ENCODE data around the gene GPR137B.

Gene GPR137B

GRCh38 chr1:236235116-236235515 lies 92.8 kb downstream of the GPR137B start:
- TF ChIP-seq ZNF24 (tag by site-specific recombination; IDR thresholded peaks at IDR 0.05) (no peak), ZNF514 (tag by site-specific recombination; IDR thresholded peaks at IDR 0.05) (no peak), ZNF558 (tag by site-specific recombination; IDR thresholded peaks at IDR 0.05) (no peak), ZFP37 (tag by site-specific recombination; IDR thresholded peaks at IDR 0.05) (no peak), ZNF843 (tag by site-specific recombination; IDR thresholded peaks at IDR 0.05) (no peak), ZNF529 (tag by site-specific recombination; IDR thresholded peaks at IDR 0.05; ENCODE audit: insufficient replicate concordance) (no peak), GFI1B (tag by site-specific recombination; IDR thresholded peaks at IDR 0.05) (no peak), SCRT1 (tag by site-specific recombination; IDR thresholded peaks at IDR 0.05; ENCODE audit: borderline replicate concordance) (no peak)
- no peak overlapping the region for H3K27ac ChIP-seq (ENCODE audit: extremely low read depth, low read depth, low read length)
- no peak overlapping the region for H3K4me3 ChIP-seq (ENCODE audit: low read depth, low read length)
- H3K36me3 ChIP-seq (ENCODE audit: control insufficient read depth in 2 of 2, insufficient read depth in 1 of 2, low read length in 2 of 2), result peaks cover 0 to 7% of the 10 kb centered on the region in 2 experiments; a peak in 2 of 3 replicates
- no peaks in the 10 kb centered on the region for H3K4me1 ChIP-seq (ENCODE audit: control insufficient read depth, insufficient read depth, low read length)
- no peaks in the 10 kb centered on the region for H3K9me3 ChIP-seq (ENCODE audit: control insufficient read depth, insufficient read depth, low read depth, low read length)
- ChIA-PET POLR2A (no interaction called here), CTCF (no interaction called here)

- Histone ChIP-seq H3K27ac (ENCODE audit: extremely low read depth, low read depth, low read length) (no peak overlapping the region), H3K4me1 (ENCODE audit: control insufficient read depth, insufficient read depth, low read length) (no peaks in the 10 kb centered on the region), H3K4me3 (ENCODE audit: low read depth, low read length) (no peak overlapping the region), H3K9me3 (ENCODE audit: control insufficient read depth, insufficient read depth, low read depth, low read length) (no peaks in the 10 kb centered on the region), H3K36me3 (ENCODE audit: control insufficient read depth in 2 of 2, insufficient read depth in 1 of 2, low read length in 2 of 2) (peaks cover 4 to 7% of the 10 kb centered on the region in 2 experiments; a peak in 2 of 3 replicates)
- ChIA-PET POLR2A (interaction anchor here (0.6 to 0.8 kb wide), 2 partner anchors 10 to 43 kb away, joined by 3 read pairs; partner anchors contain the start of gene ERO1B), CTCF (interaction anchor here (0.8 kb wide), 1 partner anchor 281 kb away, joined by 4 read pairs; no protein-coding TSS in a partner anchor)
- TF ChIP-seq AEBP2 (tag by site-specific recombination; IDR thresholded peaks at IDR 0.05; ENCODE audit: borderline replicate concordance) (no peak), ZFP41 (tag by site-specific recombination; IDR thresholded peaks at IDR 0.05; ENCODE audit: borderline replicate concordance) (no peak), SP3 (tag by site-specific recombination; IDR thresholded peaks at IDR 0.05) (no peak)
Measured at GRCh38 chr1:236239092-236239585, 96.8 kb downstream of the GPR137B start.

GRCh38 chr1:236240675-236241074 lies 98.3 kb downstream of the GPR137B start:
- H3K4me1 ChIP-seq (ENCODE audit: control insufficient read depth, insufficient read depth, low read length), result no peaks in the 10 kb centered on the region
- peaks cover 4 to 5% of the 10 kb centered on the region in 2 experiments; a peak in 2 of 3 replicates for H3K36me3 ChIP-seq (ENCODE audit: control insufficient read depth in 2 of 2, insufficient read depth in 1 of 2, low read length in 2 of 2)
- H3K9me3 ChIP-seq (ENCODE audit: control insufficient read depth, insufficient read depth, low read depth, low read length), result no peaks in the 10 kb centered on the region
- TF ChIP-seq ZNF138 (tag by site-specific recombination; IDR thresholded peaks at IDR 0.05; ENCODE audit: borderline replicate concordance), result no peak
- no peak for TF ChIP-seq OSR2 (tag by site-specific recombination; IDR thresholded peaks at IDR 0.05)
- no peak for TF ChIP-seq SCRT2 (tag by site-specific recombination; IDR thresholded peaks at IDR 0.05)
- TF ChIP-seq ZNF341 (tag by site-specific recombination; IDR thresholded peaks at IDR 0.05; ENCODE audit: low read depth), result no peak
- TF ChIP-seq WT1 (tag by site-specific recombination; IDR thresholded peaks at IDR 0.05), result no peak
- no peak for TF ChIP-seq MZF1 (tag by site-specific recombination; IDR thresholded peaks at IDR 0.05; ENCODE audit: borderline replicate concordance)
- no peak overlapping the region for H3K27ac ChIP-seq (ENCODE audit: extremely low read depth, low read depth, low read length)
- H3K4me3 ChIP-seq (ENCODE audit: low read depth, low read length), result no peak overlapping the region
- ChIA-PET CTCF (no interaction called here), POLR2A (no interaction called here)

- ChIA-PET POLR2A (no interaction called here), CTCF (interaction anchor here (1.5 kb wide), 1 partner anchor 247 kb away, joined by 3 read pairs; no protein-coding TSS in a partner anchor)
- TF ChIP-seq ZNF747 (tag by site-specific recombination; IDR thresholded peaks at IDR 0.05), result no peak
- Histone ChIP-seq H3K36me3 (ENCODE audit: control insufficient read depth in 2 of 2, insufficient read depth in 1 of 2, low read length in 2 of 2) (peaks cover 3 to 4% of the 10 kb centered on the region in 2 experiments; a peak in 2 of 3 replicates), H3K4me1 (ENCODE audit: control insufficient read depth, insufficient read depth, low read length) (no peaks in the 10 kb centered on the region), H3K27ac (ENCODE audit: extremely low read depth, low read depth, low read length) (no peak overlapping the region), H3K4me3 (ENCODE audit: low read depth, low read length) (no peak overlapping the region), H3K9me3 (ENCODE audit: control insufficient read depth, insufficient read depth, low read depth, low read length) (no peaks in the 10 kb centered on the region)
Measured at GRCh38 chr1:236242568-236242967, 100.2 kb downstream of the GPR137B start.
